ENCODE results near the gene ZFP36L1. TPM values are rescaled to one million over a fixed set of nuclear protein-coding genes. Genes with fewer than 3 reads are reported as not detected.

ZFP36L1 gene
- total RNA-seq, 1 experiment from 2014 or later = 240 TPM

DNA sequence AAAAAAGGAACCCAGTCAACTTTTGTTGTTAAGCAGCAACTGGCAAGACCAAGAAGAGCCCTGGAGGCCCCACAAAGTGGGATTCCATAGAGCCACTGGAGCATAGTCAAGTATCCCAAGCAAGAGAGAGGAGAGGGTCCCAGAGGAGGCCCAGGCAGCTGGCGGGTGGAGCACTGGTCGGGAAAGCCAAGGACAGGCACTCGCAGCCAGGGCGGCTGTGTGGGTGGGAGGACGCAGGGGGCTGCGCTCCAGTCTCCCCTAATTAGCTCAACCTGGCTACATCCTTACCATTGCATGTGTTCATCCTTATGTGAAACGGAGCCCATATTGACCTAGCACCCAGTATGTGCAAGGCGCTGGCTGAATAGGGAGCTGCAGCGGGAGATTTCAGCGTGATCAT lies 18.3 kb upstream of the ZFP36L1 start:
- BruUV-seq (replicated peaks) = no TSS peak
- Mint-ChIP-seq H3K9me3 (ENCODE audit: low read depth, unreplicated experiment) (no peaks in the 10 kb centered on the region), H3K27me3 (ENCODE audit: unreplicated experiment) (no peaks in the 10 kb centered on the region), H3K4me3 (ENCODE audit: low read depth, unreplicated experiment) (no peak overlapping the region), H3K36me3 (ENCODE audit: insufficient read depth, unreplicated experiment) (peaks cover 20% of the 10 kb centered on the region), H3K4me1 (ENCODE audit: low read depth, unreplicated experiment) (peaks cover 42% of the 10 kb centered on the region), H3K27ac (ENCODE audit: unreplicated experiment) (no peak overlapping the region)
- intact Hi-C loops (cut with micrococcal nuclease; ENCODE audit: unreplicated experiment) = no loop called here
- DNase-seq = no peak
- CTCF ChIA-PET = interaction anchor here (0.7 kb wide), 1 partner anchor 451 kb away, joined by 3 read pairs; no protein-coding TSS in a partner anchor
- TF ChIP-seq, protein P1, sequence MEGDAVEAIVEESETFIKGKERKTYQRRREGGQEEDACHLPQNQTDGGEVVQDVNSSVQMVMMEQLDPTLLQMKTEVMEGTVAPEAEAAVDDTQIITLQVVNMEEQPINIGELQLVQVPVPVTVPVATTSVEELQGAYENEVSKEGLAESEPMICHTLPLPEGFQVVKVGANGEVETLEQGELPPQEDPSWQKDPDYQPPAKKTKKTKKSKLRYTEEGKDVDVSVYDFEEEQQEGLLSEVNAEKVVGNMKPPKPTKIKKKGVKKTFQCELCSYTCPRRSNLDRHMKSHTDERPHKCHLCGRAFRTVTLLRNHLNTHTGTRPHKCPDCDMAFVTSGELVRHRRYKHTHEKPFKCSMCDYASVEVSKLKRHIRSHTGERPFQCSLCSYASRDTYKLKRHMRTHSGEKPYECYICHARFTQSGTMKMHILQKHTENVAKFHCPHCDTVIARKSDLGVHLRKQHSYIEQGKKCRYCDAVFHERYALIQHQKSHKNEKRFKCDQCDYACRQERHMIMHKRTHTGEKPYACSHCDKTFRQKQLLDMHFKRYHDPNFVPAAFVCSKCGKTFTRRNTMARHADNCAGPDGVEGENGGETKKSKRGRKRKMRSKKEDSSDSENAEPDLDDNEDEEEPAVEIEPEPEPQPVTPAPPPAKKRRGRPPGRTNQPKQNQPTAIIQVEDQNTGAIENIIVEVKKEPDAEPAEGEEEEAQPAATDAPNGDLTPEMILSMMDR (IDR thresholded peaks at IDR 0.05; ENCODE audit: unreplicated experiment) = no peak

DNA sequence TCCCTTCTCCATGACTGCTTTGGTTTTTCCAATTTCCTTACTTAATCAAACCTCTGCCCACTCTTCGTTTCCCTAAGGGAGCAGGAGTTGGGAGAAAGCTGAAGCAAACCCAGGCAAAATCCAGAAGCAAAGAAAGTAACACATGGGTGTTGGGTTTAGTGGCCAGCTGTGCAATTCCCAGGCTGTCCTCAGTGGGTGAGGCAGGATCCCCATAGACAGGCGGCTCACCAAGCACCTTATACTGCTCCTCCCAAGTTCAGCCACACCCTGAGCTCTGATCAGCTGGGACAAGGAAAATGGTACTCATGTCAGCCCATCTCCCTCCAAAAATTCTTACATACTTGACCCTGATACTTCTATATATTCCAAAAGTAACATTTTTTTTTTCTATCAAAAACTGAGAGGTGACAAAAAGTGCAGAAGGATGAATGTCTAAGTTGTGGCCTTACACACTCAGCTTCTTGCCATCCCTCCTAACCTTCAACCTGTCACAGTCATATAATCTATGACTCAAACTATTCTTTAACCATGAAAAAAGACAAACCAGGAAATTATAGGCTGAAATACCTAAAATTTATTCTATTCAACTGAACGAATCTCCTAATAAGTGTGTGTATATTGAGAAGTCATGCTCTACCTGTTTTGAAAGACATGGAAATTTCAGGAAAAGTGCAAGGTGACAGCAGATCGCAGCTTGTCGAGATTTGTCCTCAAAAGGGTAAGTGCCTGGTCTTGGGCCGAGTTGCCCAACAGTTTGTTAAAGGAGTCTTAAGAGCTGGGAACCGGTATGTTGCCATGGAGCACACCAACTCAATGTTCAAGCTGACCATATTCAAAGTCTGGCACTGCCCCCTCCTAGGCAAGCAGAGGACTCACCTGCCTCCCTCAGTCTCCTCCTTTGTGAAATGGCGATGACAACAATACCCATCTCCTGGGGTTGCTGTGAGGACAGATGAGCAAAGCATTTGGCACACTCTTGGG lies 17.6 kb upstream of the ZFP36L1 start:
- Mint-ChIP-seq H3K27ac (ENCODE audit: unreplicated experiment) (no peak overlapping the region), H3K4me1 (ENCODE audit: low read depth, unreplicated experiment) (peaks cover 36% of the 10 kb centered on the region), H3K4me3 (ENCODE audit: low read depth, unreplicated experiment) (no peak overlapping the region), H3K9me3 (ENCODE audit: low read depth, unreplicated experiment) (no peaks in the 10 kb centered on the region), H3K36me3 (ENCODE audit: insufficient read depth, unreplicated experiment) (peaks cover 15% of the 10 kb centered on the region), H3K27me3 (ENCODE audit: unreplicated experiment) (no peaks in the 10 kb centered on the region)
- TF ChIP-seq, protein P1 (IDR thresholded peaks at IDR 0.05; ENCODE audit: unreplicated experiment) = no peak
- CTCF ChIA-PET = interaction anchor here (0.6 kb wide), 1 partner anchor 272 kb away, joined by 3 read pairs; no protein-coding TSS in a partner anchor
- no TSS peak for BruUV-seq (replicated peaks)
- intact Hi-C loops (cut with micrococcal nuclease; ENCODE audit: unreplicated experiment) = no loop called here
- no peak for DNase-seq

DNA sequence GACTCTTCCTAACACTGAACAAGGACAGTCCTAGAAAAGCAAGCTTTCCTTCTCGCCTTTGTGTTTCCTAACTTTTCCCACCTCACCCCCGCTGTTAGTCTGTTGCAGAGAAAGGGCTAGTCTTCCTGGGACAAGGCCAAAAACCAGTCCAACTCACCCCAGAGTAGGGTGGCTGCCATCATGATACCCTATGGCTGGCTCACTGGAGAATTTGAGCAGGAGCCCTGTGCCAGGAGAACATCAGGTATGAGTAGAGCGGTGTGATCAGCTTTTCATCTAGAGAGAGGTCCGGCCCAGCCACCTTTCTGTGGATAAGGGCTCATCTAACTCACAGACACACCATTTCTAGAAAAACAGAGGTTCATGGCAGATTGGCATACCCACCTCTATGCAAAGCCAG lies 16.7 kb upstream of the ZFP36L1 start:
- TF ChIP-seq, protein P1 (IDR thresholded peaks at IDR 0.05; ENCODE audit: unreplicated experiment) = no peak
- Mint-ChIP-seq H3K4me3 (ENCODE audit: low read depth, unreplicated experiment) (no peak overlapping the region), H3K36me3 (ENCODE audit: insufficient read depth, unreplicated experiment) (peaks cover 5% of the 10 kb centered on the region)

DNA sequence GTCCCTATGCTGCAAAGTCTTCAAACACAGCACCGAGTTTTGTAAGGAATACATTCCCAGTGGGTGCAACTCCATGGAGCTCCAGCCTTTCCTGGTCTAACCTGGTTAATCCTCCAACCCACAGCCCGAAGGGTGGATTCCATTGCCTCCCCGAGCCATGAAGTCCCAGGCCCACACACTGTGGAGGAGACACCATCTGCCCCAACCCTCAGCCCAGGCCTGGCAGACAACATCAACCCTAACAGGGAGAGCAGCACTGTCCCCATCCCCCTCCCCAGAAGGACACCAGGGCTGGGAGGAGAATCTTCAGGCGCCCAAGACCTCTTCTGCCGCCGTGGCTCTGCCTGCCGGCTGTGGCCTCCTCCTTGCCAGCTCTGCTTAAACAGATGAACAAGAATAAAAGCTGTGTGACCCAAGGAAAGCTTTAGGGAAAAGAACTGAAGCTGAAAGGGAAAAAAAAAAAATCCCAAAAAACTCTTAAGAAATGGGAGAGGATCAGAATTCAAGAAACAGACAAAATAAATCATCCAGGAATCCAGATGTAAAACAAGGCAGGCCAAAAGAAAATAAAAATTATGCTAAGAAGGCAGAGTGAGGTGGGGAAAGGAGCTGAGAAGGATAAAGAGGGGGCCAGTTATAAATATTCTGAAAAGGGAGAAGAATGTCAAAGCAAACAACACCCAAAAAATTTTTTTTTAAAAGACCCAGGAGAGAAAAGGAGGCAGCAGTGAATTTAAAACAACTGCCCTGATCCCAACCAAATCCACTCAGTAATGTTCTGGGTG lies 16.0 kb upstream of the ZFP36L1 start:
- no peak overlapping the region for H3K4me3 Mint-ChIP-seq (ENCODE audit: low read depth, unreplicated experiment)
- H3K4me1 Mint-ChIP-seq (ENCODE audit: low read depth, unreplicated experiment) = peaks cover 21% of the 10 kb centered on the region
- no peak overlapping the region for H3K27ac Mint-ChIP-seq (ENCODE audit: unreplicated experiment)
- no peaks in the 10 kb centered on the region for H3K27me3 Mint-ChIP-seq (ENCODE audit: unreplicated experiment)
- CTCF ChIA-PET = no interaction called here
- no peaks in the 10 kb centered on the region for H3K9me3 Mint-ChIP-seq (ENCODE audit: low read depth, unreplicated experiment)
- TF ChIP-seq, protein P1 (IDR thresholded peaks at IDR 0.05; ENCODE audit: unreplicated experiment) = no peak
- no TSS peak for BruUV-seq (replicated peaks)
- DNase-seq = no peak
- intact Hi-C loops (cut with micrococcal nuclease; ENCODE audit: unreplicated experiment) = no loop called here
- H3K36me3 Mint-ChIP-seq (ENCODE audit: insufficient read depth, unreplicated experiment) = no peaks in the 10 kb centered on the region

More for the DNA sequence above, 16.7 kb upstream of the ZFP36L1 start:
- CTCF ChIA-PET = no interaction called here
- Mint-ChIP-seq H3K9me3 (ENCODE audit: low read depth, unreplicated experiment) (no peaks in the 10 kb centered on the region), H3K4me1 (ENCODE audit: low read depth, unreplicated experiment) (peaks cover 27% of the 10 kb centered on the region), H3K27ac (ENCODE audit: unreplicated experiment) (no peak overlapping the region), H3K27me3 (ENCODE audit: unreplicated experiment) (no peaks in the 10 kb centered on the region)
- no TSS peak for BruUV-seq (replicated peaks)
- intact Hi-C loops (cut with micrococcal nuclease; ENCODE audit: unreplicated experiment) = no loop called here
- no peak for DNase-seq

Data from Calu3 (cell line).